Globus pallidus (tissue), 1 donor: ENCODE measurements around the gene ERAP2.
A peak's percentile ranks its signal among the peaks of the same experiment; 100 is the strongest.

Experiments
- DNase-seq: peaks from one replicate; pipeline ENCODE4 v3.0.0-alpha.2; 2015; ENCODE audit warnings: low spot score

Gene ERAP2

GRCh38 chr5:96963267-96963666 is 87.0 kb downstream of the ERAP2 start:
- DNase-seq: peak; percentile 64

GRCh38 chr5:96966801-96967200 is 90.5 kb downstream of the ERAP2 start:
- no peak for DNase-seq

GRCh38 chr5:96967400-96967799 is 91.1 kb downstream of the ERAP2 start:
- DNase-seq: no peak

GRCh38 chr5:96968074-96968473 is 91.8 kb downstream of the ERAP2 start:
- DNase-seq: no peak

GRCh38 chr5:96968614-96969013 is 92.3 kb downstream of the ERAP2 start:
- no peak for DNase-seq
